Measurements from ENCODE around the gene PPFIA4.

The PPFIA4 gene

GRCh38 chr1:203103216-203103615 is 76.9 kb downstream of the PPFIA4 start:
- TF ChIP-seq, protein P1, sequence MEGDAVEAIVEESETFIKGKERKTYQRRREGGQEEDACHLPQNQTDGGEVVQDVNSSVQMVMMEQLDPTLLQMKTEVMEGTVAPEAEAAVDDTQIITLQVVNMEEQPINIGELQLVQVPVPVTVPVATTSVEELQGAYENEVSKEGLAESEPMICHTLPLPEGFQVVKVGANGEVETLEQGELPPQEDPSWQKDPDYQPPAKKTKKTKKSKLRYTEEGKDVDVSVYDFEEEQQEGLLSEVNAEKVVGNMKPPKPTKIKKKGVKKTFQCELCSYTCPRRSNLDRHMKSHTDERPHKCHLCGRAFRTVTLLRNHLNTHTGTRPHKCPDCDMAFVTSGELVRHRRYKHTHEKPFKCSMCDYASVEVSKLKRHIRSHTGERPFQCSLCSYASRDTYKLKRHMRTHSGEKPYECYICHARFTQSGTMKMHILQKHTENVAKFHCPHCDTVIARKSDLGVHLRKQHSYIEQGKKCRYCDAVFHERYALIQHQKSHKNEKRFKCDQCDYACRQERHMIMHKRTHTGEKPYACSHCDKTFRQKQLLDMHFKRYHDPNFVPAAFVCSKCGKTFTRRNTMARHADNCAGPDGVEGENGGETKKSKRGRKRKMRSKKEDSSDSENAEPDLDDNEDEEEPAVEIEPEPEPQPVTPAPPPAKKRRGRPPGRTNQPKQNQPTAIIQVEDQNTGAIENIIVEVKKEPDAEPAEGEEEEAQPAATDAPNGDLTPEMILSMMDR (conservative IDR thresholded peaks at IDR 0.05; ENCODE audit: low read depth, low read length) = no peak
- no peak overlapping the region for H3K4me3 ChIP-seq (ENCODE audit: low read depth, low read length)
- no peak for DNase-seq (ENCODE audit: low read depth)

DNA sequence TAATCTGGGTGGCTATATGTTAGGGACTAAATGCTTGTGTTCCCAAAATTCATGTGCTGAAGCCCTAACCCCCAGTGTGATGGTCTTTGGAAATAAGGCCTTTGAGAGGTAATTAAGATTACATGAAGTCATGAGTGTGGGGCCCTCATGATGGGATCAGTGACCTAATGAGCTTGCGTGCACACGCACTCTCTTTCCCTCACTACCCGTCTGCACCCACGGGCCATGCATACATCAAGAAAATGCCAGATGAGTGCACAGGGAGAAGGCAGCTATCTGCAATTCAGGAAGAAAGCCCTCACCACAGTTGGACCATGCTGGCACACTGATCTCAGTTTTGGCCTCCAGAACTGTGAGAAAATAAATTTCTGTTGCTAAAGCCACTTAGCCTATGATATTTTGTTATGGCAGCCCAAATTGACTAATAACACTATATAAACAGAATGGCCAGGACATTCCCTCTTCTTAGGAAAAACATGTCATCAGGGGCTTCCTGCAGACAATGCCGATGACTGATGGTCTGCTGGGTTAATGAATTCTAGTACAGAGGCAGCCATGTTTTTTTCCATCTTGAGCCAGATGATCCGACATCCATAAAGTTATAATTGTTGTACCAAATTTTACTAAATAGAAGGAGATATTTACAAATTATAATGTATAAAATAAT is 77.7 kb downstream of the PPFIA4 start:
- H3K4me3 ChIP-seq (ENCODE audit: low read depth, low read length) = no peak overlapping the region
- no peak for DNase-seq (ENCODE audit: low read depth)
- TF ChIP-seq, protein P1 (conservative IDR thresholded peaks at IDR 0.05; ENCODE audit: low read depth, low read length) = no peak

GRCh38 chr1:203104789-203105390 is 78.6 kb downstream of the PPFIA4 start:
- no peak for DNase-seq (ENCODE audit: low read depth)
- TF ChIP-seq, protein P1 (conservative IDR thresholded peaks at IDR 0.05; ENCODE audit: low read depth, low read length) = no peak

GRCh38 chr1:203112475-203112874 is 86.2 kb downstream of the PPFIA4 start:
- no peak for DNase-seq (ENCODE audit: low read depth)
- TF ChIP-seq, protein P1 (conservative IDR thresholded peaks at IDR 0.05; ENCODE audit: low read depth, low read length) = no peak

More at GRCh38 chr1:203104789-203105390, 78.6 kb downstream of the PPFIA4 start:
- no peak overlapping the region for H3K4me3 ChIP-seq (ENCODE audit: low read depth, low read length)

GRCh38 chr1:203113308-203113707 is 87.0 kb downstream of the PPFIA4 start:
- no peak for DNase-seq (ENCODE audit: low read depth)
- TF ChIP-seq, protein P1 (conservative IDR thresholded peaks at IDR 0.05; ENCODE audit: low read depth, low read length) = no peak
- H3K4me3 ChIP-seq (ENCODE audit: low read depth, low read length) = no peak overlapping the region

More at GRCh38 chr1:203112475-203112874, 86.2 kb downstream of the PPFIA4 start:
- no peak overlapping the region for H3K4me3 ChIP-seq (ENCODE audit: low read depth, low read length)

DNA sequence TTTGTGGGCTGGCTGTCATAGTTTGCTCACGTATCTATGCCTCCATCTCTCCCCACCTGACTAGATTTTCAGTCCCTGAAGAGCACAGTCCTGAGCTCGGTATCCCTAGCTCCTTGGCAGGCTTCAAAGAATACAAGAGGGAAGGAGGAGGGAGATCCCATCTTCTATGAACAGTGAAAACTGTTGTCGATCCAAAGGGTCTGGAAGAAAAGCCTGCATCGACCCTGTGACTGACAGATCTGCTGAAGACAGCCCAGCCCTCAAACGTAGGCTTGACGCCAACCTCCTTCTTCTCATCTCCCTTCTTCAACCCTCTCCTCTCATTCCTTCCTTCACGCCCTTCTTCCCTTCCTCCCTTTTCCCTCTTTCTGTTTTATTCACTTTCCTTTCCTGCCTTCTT is 87.9 kb downstream of the PPFIA4 start:
- no peak overlapping the region for H3K4me3 ChIP-seq (ENCODE audit: low read depth, low read length)
- DNase-seq (ENCODE audit: low read depth) = no peak

More for the DNA sequence above, 87.9 kb downstream of the PPFIA4 start:
- TF ChIP-seq, protein P1 (conservative IDR thresholded peaks at IDR 0.05; ENCODE audit: low read depth, low read length) = no peak

All from choroid plexus epithelial cell (primary cell).